H9 (cell line): ENCODE data around the gene RNF148. TPM values are rescaled to one million over a fixed set of nuclear protein-coding genes. Genes with fewer than 3 reads are reported as not detected.
A peak's percentile ranks its signal among the peaks of the same experiment; 100 is the strongest.

Experiments used
- DNase-seq: peaks from one replicate; pipeline ENCODE4 v3.0.0-alpha.2; 2017
- H2AFZ ChIP-seq: one replicate; pipeline ENCODE4 v1.6.1; 2013; ENCODE audit warnings: mild to moderate bottlenecking, low read length, control low read depth, moderate library complexity
- H2AK5ac ChIP-seq: 2 replicates; pipeline ENCODE4 v1.6.1; 2013; ENCODE audit warnings: low read length, control low read depth, mixed read lengths; ENCODE audit not compliant: insufficient read length
- H2BK120ac ChIP-seq: one replicate; pipeline ENCODE4 v1.6.1; 2013; ENCODE audit warnings: low read depth, mild to moderate bottlenecking, low read length, control low read depth, inconsistent platforms; ENCODE audit not compliant: poor library complexity, severe bottlenecking
- H2BK12ac ChIP-seq: 2 replicates; pipeline ENCODE4 v1.6.1; 2013; ENCODE audit warnings: low read length, control low read depth, mixed read lengths, low read depth; ENCODE audit not compliant: insufficient read length
- H2BK15ac ChIP-seq: 2 replicates; pipeline ENCODE4 v1.6.1; 2013; ENCODE audit warnings: low read depth, low read length, control low read depth
- H2BK20ac ChIP-seq: one replicate; pipeline ENCODE4 v1.6.1; 2013; ENCODE audit warnings: low read depth, mild to moderate bottlenecking, low read length, control low read depth, inconsistent platforms; ENCODE audit not compliant: poor library complexity, severe bottlenecking
- H2BK5ac ChIP-seq: 2 replicates; pipeline ENCODE4 v1.6.1; 2013; ENCODE audit warnings: low read length, control low read depth, mixed read lengths; ENCODE audit not compliant: insufficient read length
- H3K14ac ChIP-seq: 2 replicates; pipeline ENCODE4 v1.6.1; 2013; ENCODE audit warnings: low read length, control low read depth; ENCODE audit not compliant: insufficient read depth
- H3K18ac ChIP-seq: 2 replicates; pipeline ENCODE4 v1.6.1; 2013; ENCODE audit warnings: low read depth, mild to moderate bottlenecking, mixed read lengths, low read length, control low read depth; ENCODE audit not compliant: insufficient read length
- H3K23ac ChIP-seq: 2 replicates; pipeline ENCODE4 v1.6.1; 2013; ENCODE audit warnings: low read length, control low read depth, mixed read lengths, low read depth; ENCODE audit not compliant: insufficient read length
- H3K23me2 ChIP-seq: 2 replicates; pipeline ENCODE4 v1.6.1; 2013; ENCODE audit warnings: low read depth, mild to moderate bottlenecking, mixed read lengths, low read length, control low read depth; ENCODE audit not compliant: insufficient read length, poor library complexity, severe bottlenecking
- H3K27ac ChIP-seq: 2 replicates; pipeline ENCODE4 v1.5.1; 2013; ENCODE audit warnings: low read length, control low read depth, mixed read lengths, low read depth; ENCODE audit not compliant: insufficient read length
- H3K27me3 ChIP-seq: 2 replicates; pipeline ENCODE4 v1.6.1; 2013; ENCODE audit warnings: low read length, control low read depth, inconsistent platforms; ENCODE audit not compliant: insufficient read depth
- H3K4ac ChIP-seq: 2 replicates; pipeline ENCODE4 v1.6.1; 2013; ENCODE audit warnings: low read depth, mild to moderate bottlenecking, control low read depth, inconsistent platforms, low read length, moderate library complexity
- H3K4me1 ChIP-seq: 2 replicates; pipeline ENCODE4 v1.6.1; 2013; ENCODE audit warnings: low read length, control low read depth, inconsistent platforms; ENCODE audit not compliant: insufficient read depth
- H3K4me2 ChIP-seq: 2 replicates; pipeline ENCODE4 v1.6.1; 2013; ENCODE audit warnings: low read length, control low read depth, mixed read lengths; ENCODE audit not compliant: insufficient read length, insufficient read depth
- H3K56ac ChIP-seq: 2 replicates; pipeline ENCODE4 v1.6.1; 2013; ENCODE audit warnings: low read depth, mild to moderate bottlenecking, mixed read lengths, low read length, control low read depth; ENCODE audit not compliant: insufficient read length
- H3K79me1 ChIP-seq: 2 replicates; pipeline ENCODE4 v1.6.1; 2013; ENCODE audit warnings: low read depth, mild to moderate bottlenecking, moderate library complexity, low read length, control low read depth, inconsistent platforms; ENCODE audit not compliant: insufficient read depth, poor library complexity, severe bottlenecking
- H3K79me2 ChIP-seq: 2 replicates; pipeline ENCODE4 v1.6.1; 2013; ENCODE audit warnings: low read length, control low read depth, inconsistent platforms; ENCODE audit not compliant: insufficient read depth
- H3K9ac ChIP-seq: 2 replicates; pipeline ENCODE4 v1.6.1; 2013; ENCODE audit warnings: low read length, control low read depth, mixed read lengths; ENCODE audit not compliant: insufficient read length; ENCODE audit errors: extremely low read depth
- H3K9me3 ChIP-seq: one replicate; pipeline ENCODE4 v1.6.1; 2013; ENCODE audit warnings: low read depth, low read length, inconsistent platforms; ENCODE audit not compliant: control insufficient read depth
- H3T11ph ChIP-seq: one replicate; pipeline ENCODE4 v1.6.1; 2013; ENCODE audit warnings: mild to moderate bottlenecking, low read length, control low read depth, inconsistent platforms
- H4K20me1 ChIP-seq: one replicate; pipeline ENCODE4 v1.6.1; 2013; ENCODE audit not compliant: control insufficient read depth, insufficient read length, insufficient read depth
- H4K5ac ChIP-seq: 2 replicates; pipeline ENCODE4 v1.6.1; 2013; ENCODE audit warnings: low read depth, mild to moderate bottlenecking, mixed read lengths, low read length, control low read depth; ENCODE audit not compliant: insufficient read length
- H4K8ac ChIP-seq: replicated peaks from 2 replicates; pipeline ENCODE4 v1.6.1; 2013; ENCODE audit warnings: low read length, control low read depth, mixed read lengths, low read depth; ENCODE audit not compliant: insufficient read length
- H4K91ac ChIP-seq: 2 replicates; pipeline ENCODE4 v1.6.1; 2013; ENCODE audit warnings: low read depth, mild to moderate bottlenecking, moderate library complexity, mixed read lengths, low read length, control low read depth; ENCODE audit not compliant: insufficient read length
- H3K27ac Mint-ChIP-seq, 3 experiments: 2 replicates in 2 of 3; 3 replicates in 1 of 3; pipeline ENCODE4 v1.8.0; 2020 to 2021; ENCODE audit warnings: mixed read lengths in 3 of 3, mild to moderate bottlenecking in 1 of 3, moderate library complexity in 1 of 3
- H3K27me3 Mint-ChIP-seq: 2 replicates; pipeline ENCODE4 v1.8.0; 2021; ENCODE audit warnings: low read depth, mild to moderate bottlenecking, moderate library complexity, mixed read lengths
- H3K36me3 Mint-ChIP-seq, 3 experiments: 2 replicates in 2 of 3; 3 replicates in 1 of 3; pipeline ENCODE4 v1.8.0; 2020 to 2021; ENCODE audit warnings: low read depth in 3 of 3, mixed read lengths in 3 of 3; ENCODE audit not compliant: insufficient read depth in 1 of 3
- H3K4me1 Mint-ChIP-seq, 2 experiments: 2 replicates each; pipeline ENCODE4 v1.8.0; 2020; ENCODE audit warnings: mixed read lengths in 2 of 2
- H3K4me3 Mint-ChIP-seq, 2 experiments: 2 replicates in 1 of 2; 3 replicates in 1 of 2; pipeline ENCODE4 v1.8.0; 2020 to 2021; ENCODE audit warnings: mild to moderate bottlenecking in 2 of 2, mixed read lengths in 2 of 2, moderate library complexity in 1 of 2
- H3K9me3 Mint-ChIP-seq, 2 experiments: 2 replicates in 1 of 2; 3 replicates in 1 of 2; pipeline ENCODE4 v1.8.0; 2020; ENCODE audit warnings: mild to moderate bottlenecking in 2 of 2, mixed read lengths in 2 of 2, moderate library complexity in 1 of 2
- CTCF ChIP-seq: fragments of 200-600 bp; sonication (generic); conservative IDR thresholded peaks from 3 replicates; pipeline ENCODE4 v1.8.0; 2021; ENCODE audit warnings: antibody characterized with exemption, mild to moderate bottlenecking
- WGBS: extraction: QIAGEN DNeasy Blood & Tissue Kit; methylation state at CpG from one replicate; pipeline ENCODE4 v1.1.7; 2013; ENCODE audit warnings: missing lambda C conversion rate, low lambda C conversion rate, mixed read lengths; ENCODE audit not compliant: insufficient read length; ENCODE audit errors: extremely low coverage; 5-methylcytosine and 5-hydroxymethylcytosine counted together
- total RNA-seq: library from RNA; stranded (reverse); gene quantifications from 2 replicates; pipeline ENCODE4 v1.2.1, GENCODE V29; 2021

The RNF148 gene
- total RNA-seq, 1 experiment from 2014 or later = 0.39 TPM

GRCh38 chr7:122688400-122688998 is 14.2 kb downstream of the RNF148 start:
- no peak overlapping the region for H2AK5ac ChIP-seq
- no peak overlapping the region for H3K14ac ChIP-seq
- Mint-ChIP-seq H3K27ac (peak overlapping the region in 2 of 3 experiments; percentile 37 to 54; a peak in 3 of 7 replicates), H3K27me3 (no peaks in the 10 kb centered on the region), H3K9me3 (peaks cover 10 to 13% of the 10 kb centered on the region in 2 experiments), H3K4me3 (no peak overlapping the region), H3K4me1 (peaks cover 23 to 34% of the 10 kb centered on the region in 2 experiments), H3K36me3 (peaks cover 9 to 12% (median 9%) of the 10 kb centered on the region in 3 experiments)
- H3T11ph ChIP-seq = no peak overlapping the region
- H4K91ac ChIP-seq = peak overlapping the region; percentile 1
- no peak overlapping the region for H2BK120ac ChIP-seq
- H3K4ac ChIP-seq = no peak overlapping the region
- no peak overlapping the region for H2BK15ac ChIP-seq
- H2BK20ac ChIP-seq = no peak overlapping the region
- H2BK5ac ChIP-seq = no peak overlapping the region
- H2BK12ac ChIP-seq = no peak overlapping the region
- no peak for DNase-seq
- no peaks in the 10 kb centered on the region for H3K79me2 ChIP-seq
- H3K79me1 ChIP-seq = no peaks in the 10 kb centered on the region
- H3K4me1 ChIP-seq = peaks cover 7% of the 10 kb centered on the region; the same call in 1 of the 2 replicates
- no peak overlapping the region for H4K5ac ChIP-seq
- H3K27me3 ChIP-seq = no peaks in the 10 kb centered on the region
- no peak overlapping the region for H3K18ac ChIP-seq
- no peak overlapping the region for H4K8ac ChIP-seq
- no peaks in the 10 kb centered on the region for H4K20me1 ChIP-seq
- WGBS = no CpG with 5 or more reads among the region's 6 CpGs
- no peak overlapping the region for H3K56ac ChIP-seq
- H3K4me2 ChIP-seq = no peak overlapping the region
- no peak overlapping the region for H3K27ac ChIP-seq
- H3K23ac ChIP-seq = no peak overlapping the region
- no peak overlapping the region for H2AFZ ChIP-seq
- H3K23me2 ChIP-seq = no peaks in the 10 kb centered on the region
- H3K9ac ChIP-seq = no peak overlapping the region
- peaks cover 5% of the 10 kb centered on the region for H3K9me3 ChIP-seq
- no peak for TF ChIP-seq CTCF
